Stimulated activated CD4-positive, alpha-beta T cell treated with anti-CD3 and anti-CD28 coated beads, TNF-alpha, amount 100 ng/mL, for 4 hours (primary cell): ENCODE measurements around the gene ABHD15.
"Not testable (repeated sequence)": the region's sequence is repeated elsewhere in the genome, so short reads cannot be mapped to it uniquely, and the experiment has no call there.

Experiments used
- DNase-seq, 3 experiments: peaks; one replicate each; pipeline ENCODE4 v3.0.0-alpha.2; 2020; ENCODE audit warnings: low read depth in 3 of 3

Gene ABHD15

GRCh38 chr17:29568331-29569244 is 1.8 kb upstream of the ABHD15 start, which contains the start of gene TP53I13:
Gene TP53I13 (plus strand): TSS chr17:29568701. CDS start chr17:29568759, 58 bp downstream.
- peak; percentile 90 to 95 (median 90) for DNase-seq

GRCh38 chr17:29567554-29568330 is 905 bp upstream of the ABHD15 start:
- DNase-seq, result peak in 2 of 3 experiments; percentile 56 to 58

- no peak for DNase-seq
Observed at GRCh38 chr17:29567304-29567553, 392 bp upstream of the ABHD15 start.

GRCh38 chr17:29565643-29566472 is 979 bp downstream of the ABHD15 start:
- peak in 1 of 3 experiments; percentile 41 for DNase-seq

- DNase-seq, result no peak
Observed at GRCh38 chr17:29563816-29564215, 3.0 kb downstream of the ABHD15 start.

GRCh38 chr17:29562615-29563014 is 4.2 kb downstream of the ABHD15 start:
- DNase-seq, result no peak

- DNase-seq, result no peak
Observed at GRCh38 chr17:29561554-29562517, 5.0 kb downstream of the ABHD15 start.

GRCh38 chr17:29560316-29560715 is 6.5 kb downstream of the ABHD15 start:
- no peak for DNase-seq

GRCh38 chr17:29559640-29560039 is 7.2 kb downstream of the ABHD15 start:
- no peak for DNase-seq

GRCh38 chr17:29558139-29558538 is 8.7 kb downstream of the ABHD15 start:
- DNase-seq, result not testable (repeated sequence)

- no peak for DNase-seq
Observed at GRCh38 chr17:29557739-29558116, 9.1 kb downstream of the ABHD15 start.

GRCh38 chr17:29557085-29557738 is 9.6 kb downstream of the ABHD15 start:
- no peak for DNase-seq

- no peak for DNase-seq
Observed at GRCh38 chr17:29555840-29556239, 11.0 kb downstream of the ABHD15 start.

- no peak for DNase-seq
Observed at GRCh38 chr17:29549177-29549923, 17.5 kb downstream of the ABHD15 start.

- DNase-seq, result no peak
Observed at GRCh38 chr17:29546830-29547229, 20.0 kb downstream of the ABHD15 start.

GRCh38 chr17:29546085-29546484 is 20.8 kb downstream of the ABHD15 start:
- no peak for DNase-seq

- DNase-seq, result no peak
Observed at GRCh38 chr17:29544066-29544465, 22.8 kb downstream of the ABHD15 start.

- DNase-seq, result no peak
Observed at GRCh38 chr17:29533976-29534375, 32.9 kb downstream of the ABHD15 start.

GRCh38 chr17:29526322-29526721 is 40.5 kb downstream of the ABHD15 start:
- DNase-seq, result no peak

GRCh38 chr17:29524692-29525091 is 42.1 kb downstream of the ABHD15 start:
- DNase-seq, result no peak
